SK-N-SH treated with all-trans-retinoic acid at 6 μM for 48 hours (cell line): ENCODE data around the gene DOCK1.

ENCODE experiments used
- ATAC-seq: fragments of 200-7000 bp; cut with Tn5 transposase; 3 replicates; pipeline ENCODE4 v1.9.1; 2020; ENCODE audit warnings: mild to moderate bottlenecking, moderate library complexity
- ARNTL ChIP-seq: fragments of 450-650 bp; formaldehyde crosslinking; IDR thresholded peaks from 2 replicates; pipeline ENCODE4 v1.5.0; 2020; ENCODE audit warnings: low read depth, mild to moderate bottlenecking, moderate library complexity, borderline replicate concordance
- BACH2 ChIP-seq: fragments of 250-450 bp; sonication (Bioruptor Pico); IDR thresholded peaks from 2 replicates; pipeline ENCODE4 v1.9.0; 2021; ENCODE audit warnings: mild to moderate bottlenecking, borderline replicate concordance
- CSDC2 ChIP-seq: fragments of 250-450 bp; sonication (Bioruptor Pico); IDR thresholded peaks from 2 replicates; pipeline ENCODE4 v1.5.0; 2020; ENCODE audit warnings: mild to moderate bottlenecking, moderate library complexity
- ESRRG ChIP-seq: fragments of 250-450 bp; sonication (Bioruptor Pico); IDR thresholded peaks from 2 replicates; pipeline ENCODE4 v1.6.1; 2021; ENCODE audit warnings: mild to moderate bottlenecking
- GLIS3 ChIP-seq: fragments of 250-450 bp; sonication (Bioruptor Pico); IDR thresholded peaks from 2 replicates; pipeline ENCODE4 v1.5.0; 2020; ENCODE audit warnings: mild to moderate bottlenecking, moderate library complexity
- ISL1 ChIP-seq: fragments of 250-450 bp; sonication (Bioruptor Pico); IDR thresholded peaks from 2 replicates; pipeline ENCODE4 v2.1.2; 2022; ENCODE audit warnings: mild to moderate bottlenecking, moderate library complexity
- OSR1 ChIP-seq: fragments of 250-450 bp; sonication (Bioruptor Pico); IDR thresholded peaks from 2 replicates; pipeline ENCODE4 v1.8.0; 2022; ENCODE audit warnings: moderate library complexity, mild to moderate bottlenecking, inconsistent platforms
- POU6F1 ChIP-seq: fragments of 250-450 bp; sonication (Bioruptor Pico); IDR thresholded peaks from 2 replicates; pipeline ENCODE4 v1.8.0; 2021; ENCODE audit warnings: low read depth, mild to moderate bottlenecking, moderate library complexity, borderline replicate concordance
- PPARA ChIP-seq: fragments of 250-450 bp; sonication (Bioruptor Pico); IDR thresholded peaks from 2 replicates; pipeline ENCODE4 v1.5.0; 2020; ENCODE audit warnings: mild to moderate bottlenecking, borderline replicate concordance
- RARB ChIP-seq: fragments of 250-450 bp; sonication (Bioruptor Pico); IDR thresholded peaks from 2 replicates; pipeline ENCODE4 v1.8.0; 2021; ENCODE audit warnings: mild to moderate bottlenecking, moderate library complexity
- SNAI2 ChIP-seq: fragments of 250-450 bp; sonication (Bioruptor Pico); IDR thresholded peaks from 2 replicates; pipeline ENCODE4 v1.5.0; 2020; ENCODE audit warnings: mild to moderate bottlenecking, moderate library complexity
- TCF4 ChIP-seq: fragments of 250-450 bp; sonication (Bioruptor Pico); IDR thresholded peaks from 2 replicates; pipeline ENCODE4 v1.8.0; 2021; ENCODE audit warnings: mild to moderate bottlenecking, moderate library complexity, borderline replicate concordance
- TOX ChIP-seq: fragments of 250-450 bp; sonication (Bioruptor Pico); IDR thresholded peaks from 2 replicates; pipeline ENCODE4 v1.8.0; 2021; ENCODE audit warnings: mild to moderate bottlenecking, moderate library complexity, borderline replicate concordance
- TSHZ2 ChIP-seq: fragments of 250-450 bp; sonication (Bioruptor Pico); IDR thresholded peaks from 2 replicates; pipeline ENCODE4 v1.5.0; 2020; ENCODE audit warnings: mild to moderate bottlenecking, moderate library complexity
- ZC3H10 ChIP-seq: fragments of 250-450 bp; sonication (Bioruptor Pico); IDR thresholded peaks from 2 replicates; pipeline ENCODE4 v1.5.1; 2021; ENCODE audit warnings: mild to moderate bottlenecking, moderate library complexity
- ZFP3 ChIP-seq: fragments of 250-450 bp; sonication (Bioruptor Pico); IDR thresholded peaks from 2 replicates; pipeline ENCODE4 v1.5.0; 2020; ENCODE audit warnings: mild to moderate bottlenecking, moderate library complexity
- ZFP30 ChIP-seq: fragments of 450-650 bp; formaldehyde crosslinking; IDR thresholded peaks from 2 replicates; pipeline ENCODE4 v1.5.0; 2022; ENCODE audit warnings: mild to moderate bottlenecking, moderate library complexity
- ZNF565 ChIP-seq: fragments of 450-650 bp; formaldehyde crosslinking; conservative IDR thresholded peaks from 2 replicates; pipeline ENCODE4 v1.5.0; 2020; ENCODE audit warnings: low read depth, mild to moderate bottlenecking, moderate library complexity
- ZNF70 ChIP-seq: fragments of 450-650 bp; formaldehyde crosslinking; IDR thresholded peaks from 2 replicates; pipeline ENCODE4 v1.5.0; 2020; ENCODE audit warnings: mild to moderate bottlenecking, moderate library complexity
- ZNF8 ChIP-seq: fragments of 450-650 bp; formaldehyde crosslinking; IDR thresholded peaks from 2 replicates; pipeline ENCODE4 v1.5.0; 2020; ENCODE audit warnings: mild to moderate bottlenecking, moderate library complexity
- TF ChIP-seq, protein P1 (sequence below): fragments of 250-450 bp; sonication (Bioruptor Pico); IDR thresholded peaks from 2 replicates; pipeline ENCODE4 v1.8.0; 2020; ENCODE audit warnings: mild to moderate bottlenecking, moderate library complexity, borderline replicate concordance
- TF ChIP-seq, protein P2 (sequence below): fragments of 250-450 bp; sonication (Bioruptor Pico); IDR thresholded peaks from 2 replicates; pipeline ENCODE4 v1.5.1; 2020; ENCODE audit warnings: low read depth, mild to moderate bottlenecking, moderate library complexity
- TF ChIP-seq, protein P3 (sequence below): fragments of 250-450 bp; sonication (Bioruptor Pico); IDR thresholded peaks from 2 replicates; pipeline ENCODE4 v1.5.1; 2021; ENCODE audit warnings: mild to moderate bottlenecking, moderate library complexity

Gene DOCK1

GRCh38 chr10:126919426-126919825, 14.2 kb downstream of the DOCK1 start:
- no peak for ATAC-seq
- TF ChIP-seq BACH2 (CRISPR knock-in tag) (no peak), OSR1 (no peak), ARNTL (CRISPR knock-in tag) (no peak), ESRRG (CRISPR knock-in tag) (no peak), ZNF565 (CRISPR knock-in tag) (no peak), RARB (CRISPR knock-in tag) (no peak), CSDC2 (CRISPR knock-in tag) (no peak), TSHZ2 (CRISPR knock-in tag) (no peak), TOX (CRISPR knock-in tag) (no peak), TCF4 (CRISPR knock-in tag) (no peak), POU6F1 (CRISPR knock-in tag) (no peak), PPARA (CRISPR knock-in tag) (no peak), ZNF70 (no peak), ZC3H10 (CRISPR knock-in tag) (no peak), ISL1 (CRISPR knock-in tag) (no peak), SNAI2 (no peak), ZFP3 (CRISPR knock-in tag) (no peak)
- TF ChIP-seq, protein P1, sequence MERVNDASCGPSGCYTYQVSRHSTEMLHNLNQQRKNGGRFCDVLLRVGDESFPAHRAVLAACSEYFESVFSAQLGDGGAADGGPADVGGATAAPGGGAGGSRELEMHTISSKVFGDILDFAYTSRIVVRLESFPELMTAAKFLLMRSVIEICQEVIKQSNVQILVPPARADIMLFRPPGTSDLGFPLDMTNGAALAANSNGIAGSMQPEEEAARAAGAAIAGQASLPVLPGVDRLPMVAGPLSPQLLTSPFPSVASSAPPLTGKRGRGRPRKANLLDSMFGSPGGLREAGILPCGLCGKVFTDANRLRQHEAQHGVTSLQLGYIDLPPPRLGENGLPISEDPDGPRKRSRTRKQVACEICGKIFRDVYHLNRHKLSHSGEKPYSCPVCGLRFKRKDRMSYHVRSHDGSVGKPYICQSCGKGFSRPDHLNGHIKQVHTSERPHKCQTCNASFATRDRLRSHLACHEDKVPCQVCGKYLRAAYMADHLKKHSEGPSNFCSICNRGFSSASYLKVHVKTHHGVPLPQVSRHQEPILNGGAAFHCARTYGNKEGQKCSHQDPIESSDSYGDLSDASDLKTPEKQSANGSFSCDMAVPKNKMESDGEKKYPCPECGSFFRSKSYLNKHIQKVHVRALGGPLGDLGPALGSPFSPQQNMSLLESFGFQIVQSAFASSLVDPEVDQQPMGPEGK (CRISPR knock-in tag): no peak
- TF ChIP-seq, protein P2, sequence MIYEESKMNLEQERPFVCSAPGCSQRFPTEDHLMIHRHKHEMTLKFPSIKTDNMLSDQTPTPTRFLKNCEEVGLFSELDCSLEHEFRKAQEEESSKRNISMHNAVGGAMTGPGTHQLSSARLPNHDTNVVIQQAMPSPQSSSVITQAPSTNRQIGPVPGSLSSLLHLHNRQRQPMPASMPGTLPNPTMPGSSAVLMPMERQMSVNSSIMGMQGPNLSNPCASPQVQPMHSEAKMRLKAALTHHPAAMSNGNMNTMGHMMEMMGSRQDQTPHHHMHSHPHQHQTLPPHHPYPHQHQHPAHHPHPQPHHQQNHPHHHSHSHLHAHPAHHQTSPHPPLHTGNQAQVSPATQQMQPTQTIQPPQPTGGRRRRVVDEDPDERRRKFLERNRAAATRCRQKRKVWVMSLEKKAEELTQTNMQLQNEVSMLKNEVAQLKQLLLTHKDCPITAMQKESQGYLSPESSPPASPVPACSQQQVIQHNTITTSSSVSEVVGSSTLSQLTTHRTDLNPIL (CRISPR knock-in tag): no peak
- TF ChIP-seq, protein P3, sequence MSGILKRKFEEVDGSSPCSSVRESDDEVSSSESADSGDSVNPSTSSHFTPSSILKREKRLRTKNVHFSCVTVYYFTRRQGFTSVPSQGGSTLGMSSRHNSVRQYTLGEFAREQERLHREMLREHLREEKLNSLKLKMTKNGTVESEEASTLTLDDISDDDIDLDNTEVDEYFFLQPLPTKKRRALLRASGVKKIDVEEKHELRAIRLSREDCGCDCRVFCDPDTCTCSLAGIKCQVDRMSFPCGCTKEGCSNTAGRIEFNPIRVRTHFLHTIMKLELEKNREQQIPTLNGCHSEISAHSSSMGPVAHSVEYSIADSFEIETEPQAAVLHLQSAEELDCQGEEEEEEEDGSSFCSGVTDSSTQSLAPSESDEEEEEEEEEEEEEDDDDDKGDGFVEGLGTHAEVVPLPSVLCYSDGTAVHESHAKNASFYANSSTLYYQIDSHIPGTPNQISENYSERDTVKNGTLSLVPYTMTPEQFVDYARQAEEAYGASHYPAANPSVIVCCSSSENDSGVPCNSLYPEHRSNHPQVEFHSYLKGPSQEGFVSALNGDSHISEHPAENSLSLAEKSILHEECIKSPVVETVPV (CRISPR knock-in tag): no peak

DNA sequence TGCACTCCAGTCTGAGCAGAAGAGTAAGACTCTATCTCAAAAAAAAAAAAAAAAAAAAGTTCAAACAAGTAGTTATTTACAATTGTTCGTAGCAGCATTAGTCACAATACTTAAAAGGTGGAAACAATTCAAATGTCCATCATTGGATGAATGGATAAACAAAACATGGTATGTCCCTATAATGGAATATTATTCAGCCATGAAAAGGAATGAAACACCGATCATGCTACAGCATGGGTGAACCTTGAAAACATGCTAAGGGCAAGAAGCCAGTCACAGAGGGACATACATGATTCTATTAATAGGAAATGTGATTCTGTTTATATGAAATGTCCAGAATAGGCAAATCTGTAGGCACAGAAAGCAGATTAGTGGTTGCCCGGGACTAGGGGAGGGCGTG, 15.9 kb downstream of the DOCK1 start:
- TF ChIP-seq, protein P2 (CRISPR knock-in tag): no peak
- TF ChIP-seq BACH2 (CRISPR knock-in tag): no peak
- no peak for TF ChIP-seq GLIS3
- TF ChIP-seq ESRRG (CRISPR knock-in tag): no peak
- no peak for TF ChIP-seq ZFP3 (CRISPR knock-in tag)
- no peak for TF ChIP-seq ZFP30 (CRISPR knock-in tag)
- TF ChIP-seq ISL1 (CRISPR knock-in tag): no peak
- peak; percentile 91 for TF ChIP-seq ZNF8 (CRISPR knock-in tag)
- ATAC-seq: no peak
